Measurements from ENCODE around the gene RAB14.

DNA sequence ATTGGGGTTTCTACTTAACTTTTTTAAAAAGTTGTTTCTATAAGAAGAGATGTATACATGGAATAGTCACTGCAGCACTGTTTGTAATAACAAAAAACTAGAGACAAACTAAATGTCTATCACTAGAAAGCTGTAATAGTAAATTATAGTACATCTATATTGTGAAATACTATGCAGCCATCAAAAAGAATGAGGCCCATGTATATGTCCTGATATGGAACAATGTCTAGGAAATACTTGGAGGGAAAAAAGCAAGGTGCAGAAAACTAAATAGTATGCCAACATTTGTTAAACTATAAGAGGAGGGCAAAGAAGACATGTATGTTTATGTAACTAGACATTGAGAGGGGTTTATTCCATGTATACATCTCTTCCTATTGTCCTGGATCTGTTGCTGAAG, 2.9 kb upstream of the RAB14 start:
- no peak for TF ChIP-seq POLR2A (IDR thresholded peaks at IDR 0.05; ENCODE audit: low read length)
- TF ChIP-seq GATA1 (IDR thresholded peaks at IDR 0.05; ENCODE audit: low read depth, low read length) = no peak

All from erythroblast (primary cell).